Measurements from ENCODE around the gene PIP5K1A. TPM values are rescaled to one million over a fixed set of nuclear protein-coding genes. Genes with fewer than 3 reads are reported as not detected.

PIP5K1A gene
- polyA plus RNA-seq, 1 of the 3 experiments (the other 2 are of a cell fraction), result 66.0 TPM

GRCh38 chr1:151288502-151288901 lies 90.2 kb downstream of the PIP5K1A start:
- Histone ChIP-seq H2AFZ (ENCODE audit: low read depth) (no peak overlapping the region), H3K4me1 (ENCODE audit: control insufficient read depth in 1 of 2, insufficient read depth in 2 of 2, low read depth in 1 of 2, low read length in 1 of 2) (peaks cover 0 to 9% of the 10 kb centered on the region in 2 experiments; a peak in 1 of 4 replicates), H3K9me3 (no peaks in the 10 kb centered on the region), H3K9me2 (no peaks in the 10 kb centered on the region), H3K27me3 (ENCODE audit: insufficient read depth) (no peaks in the 10 kb centered on the region), H3K79me2 (ENCODE audit: insufficient read depth) (peaks cover 42% of the 10 kb centered on the region), H3K4me2 (no peak overlapping the region), H3F3A (replicated peaks; ENCODE audit: insufficient read depth) (no peaks in the 10 kb centered on the region), H3K9ac (no peak overlapping the region), H3K4me3 (ENCODE audit: low read depth in 2 of 2, low read length in 1 of 2) (no peak overlapping the region), H3K27ac (ENCODE audit: low read depth in 2 of 2, low read length in 1 of 2) (no peak overlapping the region), H3K36me3 (replicated peaks in 1 of 2; ENCODE audit: control insufficient read depth in 1 of 2, insufficient read depth in 2 of 2, low read length in 1 of 2) (peaks cover 22 to 71% of the 10 kb centered on the region in 2 experiments), H4K20me1 (ENCODE audit: insufficient read depth) (0 out of 2 replicates have a peak, but pooled peaks cover 4% of the 10 kb centered on the region)
- WGBS (ENCODE audit: low lambda C conversion rate), result 92% methylated on average over 13 of the region's 14 CpGs
- TF ChIP-seq NRF1 (IDR thresholded peaks at IDR 0.05; ENCODE audit: low read depth, low read length), result no peak
- TF ChIP-seq SMC3 (IDR thresholded peaks at IDR 0.05; ENCODE audit: low read depth, low read length), result no peak
- TF ChIP-seq TCF12 (IDR thresholded peaks at IDR 0.05), result no peak
- no peak for TF ChIP-seq MEF2A (IDR thresholded peaks at IDR 0.05; ENCODE audit: borderline replicate concordance, low read depth)
- no peak for TF ChIP-seq MXI1 (IDR thresholded peaks at IDR 0.05; ENCODE audit: low read depth, low read length)
- TF ChIP-seq TEAD4 (IDR thresholded peaks at IDR 0.05; ENCODE audit: borderline replicate concordance, insufficient read depth), result no peak
- TF ChIP-seq POLR2AphosphoS5 (IDR thresholded peaks at IDR 0.05; ENCODE audit: low read depth, low read length), result no peak
- no peak for TF ChIP-seq USF1 (IDR thresholded peaks at IDR 0.05; ENCODE audit: borderline replicate concordance, low read depth)
- no peak for TF ChIP-seq FOSL2 (IDR thresholded peaks at IDR 0.05; ENCODE audit: borderline replicate concordance, low read depth)
- TF ChIP-seq USF2 (IDR thresholded peaks at IDR 0.05; ENCODE audit: borderline replicate concordance, low read depth, low read length), result no peak
- no peak for TF ChIP-seq ELF1 (IDR thresholded peaks at IDR 0.05)
- no peak for TF ChIP-seq RAD21 (IDR thresholded peaks at IDR 0.05; ENCODE audit: low read length)
- TF ChIP-seq CHD2 (IDR thresholded peaks at IDR 0.05; ENCODE audit: low read length, partially characterized antibody), result no peak
- TF ChIP-seq REST (IDR thresholded peaks at IDR 0.05; ENCODE audit: low read depth, low read length), result no peak
- no peak for TF ChIP-seq ZBTB33 (IDR thresholded peaks at IDR 0.05; ENCODE audit: borderline replicate concordance, low read depth)
- TF ChIP-seq IRF3 (IDR thresholded peaks at IDR 0.05; ENCODE audit: low read depth, low read length), result no peak
- no peak for TF ChIP-seq YY1 (IDR thresholded peaks at IDR 0.05; ENCODE audit: low read depth)
- no peak for TF ChIP-seq PBX3 (IDR thresholded peaks at IDR 0.05)
- no peak for TF ChIP-seq GATA2 (CRISPR knock-in tag; IDR thresholded peaks at IDR 0.05)
- no peak for TF ChIP-seq NFIC (IDR thresholded peaks at IDR 0.05; ENCODE audit: borderline replicate concordance)
- DNase-seq, result no peak
- POLR2A ChIA-PET, result no interaction called here
- CTCF ChIA-PET, result interaction anchor here (0.8 to 2.1 kb wide), 2 partner anchors 52 to 156 kb away, joined by 3 to 9 read pairs; no protein-coding TSS in a partner anchor

All from SK-N-SH (cell line).